Measurements from ENCODE around the gene HAO1. TPM values are rescaled to one million over a fixed set of nuclear protein-coding genes. Genes with fewer than 3 reads are reported as not detected.

Gene HAO1
- total RNA-seq, 2 experiments from 2014 or later, result not detected

GRCh38 chr20:7926767-7927166 lies 13.5 kb downstream of the HAO1 start:
- no peak for TF ChIP-seq CTCF (IDR thresholded peaks at IDR 0.05)
- peaks cover 0 to 4% of the 10 kb centered on the region in 2 experiments for H3K27me3 ChIP-seq (ENCODE audit: control insufficient read depth in 1 of 2, insufficient read depth in 2 of 2, low read length in 2 of 2)
- H3K9me3 ChIP-seq (ENCODE audit: control insufficient read depth in 1 of 2, insufficient read depth in 1 of 2, low read length in 2 of 2), result no peaks in the 10 kb centered on the region
- Mint-ChIP-seq H3K4me1 (ENCODE audit: low read depth) (no peaks in the 10 kb centered on the region), H3K36me3 (ENCODE audit: low read depth) (no peaks in the 10 kb centered on the region), H3K4me3 (no peak overlapping the region), H3K27ac (no peak overlapping the region), H3K9me3 (no peaks in the 10 kb centered on the region), H3K27me3 (peaks cover 21% of the 10 kb centered on the region)
- H3K27ac ChIP-seq (ENCODE audit: low read depth in 1 of 2, low read length in 2 of 2), result no peak overlapping the region
- intact Hi-C loops (cut with DNase I, micrococcal nuclease), result no loop called here
- no peaks in the 10 kb centered on the region for H3K36me3 ChIP-seq (ENCODE audit: insufficient read depth, low read length)
- no peaks in the 10 kb centered on the region for H3K4me1 ChIP-seq (ENCODE audit: insufficient read depth, low read length)
- H3K4me3 ChIP-seq (ENCODE audit: low read length), result no peak overlapping the region
- DNase-seq, result no peak
- POLR2A ChIA-PET, result no interaction called here
- ATAC-seq (ENCODE audit: poor library complexity), result no peak
- CTCF ChIA-PET, result no interaction called here

GRCh38 chr20:7926323-7926722 lies 13.9 kb downstream of the HAO1 start:
- no peak for TF ChIP-seq CTCF (IDR thresholded peaks at IDR 0.05)
- DNase-seq (no peak), ATAC-seq (ENCODE audit: poor library complexity) (no peak)
- Histone ChIP-seq H3K36me3 (ENCODE audit: insufficient read depth, low read length) (no peaks in the 10 kb centered on the region), H3K4me1 (ENCODE audit: insufficient read depth, low read length) (no peaks in the 10 kb centered on the region), H3K4me3 (ENCODE audit: low read length) (no peak overlapping the region), H3K27ac (ENCODE audit: low read depth in 1 of 2, low read length in 2 of 2) (no peak overlapping the region), H3K27me3 (ENCODE audit: control insufficient read depth in 1 of 2, insufficient read depth in 2 of 2, low read length in 2 of 2) (peaks cover 0 to 4% of the 10 kb centered on the region in 2 experiments), H3K9me3 (ENCODE audit: control insufficient read depth in 1 of 2, insufficient read depth in 1 of 2, low read length in 2 of 2) (no peaks in the 10 kb centered on the region)
- ChIA-PET CTCF (no interaction called here), POLR2A (no interaction called here)
- intact Hi-C loops (cut with DNase I, micrococcal nuclease), result no loop called here
- Mint-ChIP-seq H3K36me3 (ENCODE audit: low read depth) (no peaks in the 10 kb centered on the region), H3K27me3 (peaks cover 16% of the 10 kb centered on the region), H3K9me3 (no peaks in the 10 kb centered on the region), H3K4me3 (no peak overlapping the region), H3K4me1 (ENCODE audit: low read depth) (no peaks in the 10 kb centered on the region), H3K27ac (no peak overlapping the region)

- peaks cover 13% of the 10 kb centered on the region for H3K27me3 Mint-ChIP-seq
- no peak for TF ChIP-seq CTCF (IDR thresholded peaks at IDR 0.05)
- H3K27ac Mint-ChIP-seq, result no peak overlapping the region
- ATAC-seq (ENCODE audit: poor library complexity), result no peak
- DNase-seq, result peak in 2 of 14 experiments; percentile 16 to 49
- intact Hi-C loops (cut with DNase I, micrococcal nuclease), result no loop called here
- Histone ChIP-seq H3K27me3 (ENCODE audit: control insufficient read depth in 1 of 2, insufficient read depth in 2 of 2, low read length in 2 of 2) (no peaks in the 10 kb centered on the region), H3K27ac (ENCODE audit: low read depth in 1 of 2, low read length in 2 of 2) (no peak overlapping the region), H3K36me3 (ENCODE audit: insufficient read depth, low read length) (no peaks in the 10 kb centered on the region), H3K4me3 (ENCODE audit: low read length) (no peak overlapping the region), H3K9me3 (ENCODE audit: control insufficient read depth in 1 of 2, insufficient read depth in 1 of 2, low read length in 2 of 2) (no peaks in the 10 kb centered on the region), H3K4me1 (ENCODE audit: insufficient read depth, low read length) (no peaks in the 10 kb centered on the region)
- H3K4me3 Mint-ChIP-seq, result no peak overlapping the region
- ChIA-PET POLR2A (interaction anchor here (0.7 kb wide), 1 partner anchor 797 kb away, joined by 3 read pairs; no protein-coding TSS in a partner anchor), CTCF (interaction anchor here (0.9 to 1.1 kb wide), 2 partner anchors 12 to 798 kb away, joined by 3 to 4 read pairs; no protein-coding TSS in a partner anchor)
- H3K36me3 Mint-ChIP-seq (ENCODE audit: low read depth), result no peaks in the 10 kb centered on the region
- H3K9me3 Mint-ChIP-seq, result no peaks in the 10 kb centered on the region
- H3K4me1 Mint-ChIP-seq (ENCODE audit: low read depth), result no peaks in the 10 kb centered on the region
These were observed 15.6 kb downstream of the HAO1 start for GRCh38 chr20:7924692-7925091.
